ENCODE data around the gene PDE6A.
A peak's percentile ranks its signal among the peaks of the same experiment; 100 is the strongest.

PDE6A gene

DNA sequence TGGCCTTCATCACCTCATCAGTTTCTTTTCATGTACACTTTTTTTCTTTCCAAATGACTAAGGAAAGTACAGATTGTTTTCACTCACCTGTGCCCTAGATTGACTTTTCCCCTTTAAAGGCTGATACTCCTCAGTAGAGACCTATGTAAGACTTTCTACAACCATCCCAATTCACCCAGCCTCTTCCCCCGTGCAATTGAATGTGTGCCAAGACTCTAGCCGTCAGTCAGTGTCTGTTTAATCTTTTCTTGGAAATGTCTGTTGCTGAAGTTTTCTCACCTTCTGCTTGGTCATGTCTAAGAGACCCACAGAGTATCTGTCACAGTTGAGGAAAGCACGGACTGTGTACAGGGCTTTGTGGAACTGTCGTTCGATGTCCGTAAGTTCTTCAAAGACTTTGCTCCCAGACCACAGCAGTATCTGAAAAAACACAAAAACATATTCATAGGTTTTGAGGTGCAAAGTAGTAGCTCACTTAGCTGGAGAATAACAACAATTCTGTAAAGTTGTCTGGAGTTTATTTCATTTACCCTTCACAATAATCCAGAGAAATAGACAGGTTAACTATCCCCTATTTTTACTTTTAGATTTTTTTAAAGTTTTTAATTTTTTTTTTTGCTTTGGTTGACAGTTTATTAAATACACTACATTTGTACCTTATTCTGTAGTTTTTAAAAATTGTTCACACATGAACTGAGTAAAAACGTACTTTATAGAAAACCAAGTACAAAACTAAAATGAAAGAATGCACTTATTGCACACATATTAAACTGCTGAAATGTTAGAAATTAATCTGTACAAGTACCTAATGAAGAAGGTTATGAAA, 13.6 kb downstream of the PDE6A start:
- no peaks in the 10 kb centered on the region for H3K36me3 ChIP-seq (ENCODE audit: control insufficient read depth in 5 of 5, insufficient read depth in 5 of 5, low read length in 5 of 5)
- H3K27me3 ChIP-seq (ENCODE audit: control insufficient read depth in 5 of 5, insufficient read depth in 4 of 5, low read length in 5 of 5), result peaks cover 0 to 2% (median 0%) of the 10 kb centered on the region in 5 donors
- peaks cover 0 to 9% (median 6%) of the 10 kb centered on the region in 5 donors for H3K4me1 ChIP-seq (ENCODE audit: control insufficient read depth in 5 of 5, insufficient read depth in 5 of 5, low read length in 5 of 5)
- no peaks in the 10 kb centered on the region for H3K9me3 ChIP-seq (ENCODE audit: control insufficient read depth in 5 of 5, low read length in 5 of 5)
- no peak overlapping the region for H3K9ac ChIP-seq (ENCODE audit: low read length in 5 of 5)
- peak overlapping the region in 3 of 5 donors; percentile 48 to 53 (median 51) for H3K4me3 ChIP-seq (ENCODE audit: low read depth in 1 of 5, low read length in 5 of 5)
- no peak overlapping the region for H3K27ac ChIP-seq (ENCODE audit: low read depth, low read length)

DNA sequence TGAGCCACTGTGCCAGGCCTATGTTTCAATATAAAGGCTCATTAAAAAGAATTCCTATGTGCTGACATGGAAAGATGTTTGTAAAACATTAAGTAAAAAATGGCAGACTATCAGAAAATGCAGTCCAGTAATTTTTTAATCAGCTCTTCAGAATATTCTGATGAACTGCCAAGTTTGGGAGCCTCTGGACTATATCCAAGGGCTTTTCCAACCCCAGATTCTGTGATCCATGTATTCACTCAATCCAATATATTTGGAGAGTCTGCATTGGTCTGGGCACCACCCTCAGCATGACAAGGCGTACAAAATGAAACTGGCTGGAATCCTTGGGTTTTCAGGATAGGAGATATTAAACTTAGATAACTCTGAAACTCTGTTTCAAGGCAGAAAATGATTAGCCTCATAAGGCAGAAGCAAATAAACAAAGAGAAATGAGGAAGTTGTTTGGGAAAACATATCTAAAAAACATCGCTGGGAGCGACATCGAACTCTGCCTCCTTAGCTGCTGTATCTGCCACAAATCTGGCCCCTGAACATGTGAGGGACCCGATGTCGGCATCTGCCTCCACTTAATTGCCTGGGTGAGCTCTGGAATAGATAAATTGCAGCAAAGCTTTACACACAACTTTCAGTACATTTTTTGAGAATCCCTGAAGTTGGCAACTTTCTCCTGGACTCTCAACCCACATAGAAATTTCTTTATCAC, 14.4 kb downstream of the PDE6A start:
- H3K9me3 ChIP-seq (ENCODE audit: control insufficient read depth in 5 of 5, low read length in 5 of 5), result no peaks in the 10 kb centered on the region
- H3K27me3 ChIP-seq (ENCODE audit: control insufficient read depth in 5 of 5, insufficient read depth in 4 of 5, low read length in 5 of 5), result peaks cover 0 to 2% (median 0%) of the 10 kb centered on the region in 5 donors
- H3K27ac ChIP-seq (ENCODE audit: low read depth, low read length), result no peak overlapping the region
- H3K4me1 ChIP-seq (ENCODE audit: control insufficient read depth in 5 of 5, insufficient read depth in 5 of 5, low read length in 5 of 5), result peaks cover 0 to 9% (median 6%) of the 10 kb centered on the region in 5 donors
- H3K4me3 ChIP-seq (ENCODE audit: low read depth in 1 of 5, low read length in 5 of 5), result peak overlapping the region; percentile 12 to 53 (median 48)
- H3K9ac ChIP-seq (ENCODE audit: low read length in 5 of 5), result peak overlapping the region in 2 of 5 donors; percentile 42 to 52
- no peaks in the 10 kb centered on the region for H3K36me3 ChIP-seq (ENCODE audit: control insufficient read depth in 5 of 5, insufficient read depth in 5 of 5, low read length in 5 of 5)

DNA sequence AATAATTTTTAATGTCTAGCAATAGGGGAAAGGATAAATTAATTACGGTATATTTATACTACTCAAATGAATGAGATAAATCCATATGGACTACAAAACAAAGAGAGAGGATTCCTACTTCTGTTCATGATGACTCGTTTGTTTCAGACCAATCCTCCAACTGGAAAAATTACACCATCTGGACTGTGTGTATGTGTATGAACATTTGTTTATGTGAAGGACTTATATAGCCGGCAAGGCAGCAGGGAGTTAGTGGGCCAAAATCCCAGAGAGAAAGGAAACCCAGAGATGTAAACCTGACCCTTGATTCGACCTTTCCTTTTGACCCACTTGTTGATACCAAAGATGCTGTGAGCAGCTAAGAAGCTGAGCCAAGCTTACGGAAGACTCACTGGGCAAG, 20.1 kb downstream of the PDE6A start:
- Histone ChIP-seq H3K9ac (ENCODE audit: low read length in 5 of 5) (no peak overlapping the region), H3K36me3 (ENCODE audit: control insufficient read depth in 5 of 5, insufficient read depth in 5 of 5, low read length in 5 of 5) (no peaks in the 10 kb centered on the region), H3K4me1 (ENCODE audit: control insufficient read depth in 5 of 5, insufficient read depth in 5 of 5, low read length in 5 of 5) (no peaks in the 10 kb centered on the region), H3K4me3 (ENCODE audit: low read depth in 1 of 5, low read length in 5 of 5) (no peak overlapping the region), H3K27ac (ENCODE audit: low read depth, low read length) (no peak overlapping the region), H3K27me3 (ENCODE audit: control insufficient read depth in 5 of 5, insufficient read depth in 4 of 5, low read length in 5 of 5) (no peaks in the 10 kb centered on the region), H3K9me3 (ENCODE audit: control insufficient read depth in 5 of 5, low read length in 5 of 5) (no peaks in the 10 kb centered on the region)

DNA sequence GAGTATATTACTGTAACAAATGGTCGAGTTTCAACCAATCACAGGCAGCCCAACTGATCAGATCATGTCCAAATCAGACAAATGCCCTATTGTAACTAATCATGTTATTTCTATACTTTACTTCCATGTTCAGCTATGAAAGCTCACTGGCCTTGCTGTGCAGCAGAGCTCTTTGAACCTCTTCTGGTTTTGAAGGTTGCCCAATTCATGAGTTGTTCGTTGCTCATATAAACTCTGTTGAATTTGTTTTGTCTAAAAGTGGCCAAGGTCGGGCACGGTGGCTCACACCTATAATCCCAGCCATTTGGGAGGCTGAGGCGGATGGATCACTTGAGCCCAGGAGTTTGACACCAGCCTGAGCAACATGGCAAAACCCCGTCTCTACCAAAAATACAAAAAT, 21.6 kb downstream of the PDE6A start:
- no peaks in the 10 kb centered on the region for H3K27me3 ChIP-seq (ENCODE audit: control insufficient read depth in 5 of 5, insufficient read depth in 4 of 5, low read length in 5 of 5)
- no peaks in the 10 kb centered on the region for H3K36me3 ChIP-seq (ENCODE audit: control insufficient read depth in 5 of 5, insufficient read depth in 5 of 5, low read length in 5 of 5)
- H3K9me3 ChIP-seq (ENCODE audit: control insufficient read depth in 5 of 5, low read length in 5 of 5), result no peaks in the 10 kb centered on the region
- H3K9ac ChIP-seq (ENCODE audit: low read length in 5 of 5), result no peak overlapping the region
- no peak overlapping the region for H3K4me3 ChIP-seq (ENCODE audit: low read depth in 1 of 5, low read length in 5 of 5)
- H3K4me1 ChIP-seq (ENCODE audit: control insufficient read depth in 5 of 5, insufficient read depth in 5 of 5, low read length in 5 of 5), result no peaks in the 10 kb centered on the region
- H3K27ac ChIP-seq (ENCODE audit: low read depth, low read length), result no peak overlapping the region

DNA sequence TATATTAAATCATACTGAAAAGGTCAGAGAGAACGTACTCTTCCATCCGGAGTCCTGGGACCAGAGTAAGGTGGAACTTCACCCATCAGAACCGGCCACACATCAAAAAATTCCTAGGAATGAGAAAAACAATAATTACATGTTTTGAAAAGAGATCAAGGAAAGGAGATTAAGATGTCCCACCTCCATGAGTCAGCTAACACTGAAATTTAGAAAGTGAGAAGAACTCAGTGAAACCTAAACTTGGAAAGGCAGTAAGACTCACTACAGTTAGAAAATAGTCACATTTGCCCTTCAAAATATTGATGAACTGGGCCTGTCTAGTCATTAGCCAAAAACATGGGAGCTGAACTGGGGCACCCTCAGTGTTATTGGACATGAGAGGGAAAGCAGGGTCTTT, 23.0 kb downstream of the PDE6A start:
- Histone ChIP-seq H3K27me3 (ENCODE audit: control insufficient read depth in 5 of 5, insufficient read depth in 4 of 5, low read length in 5 of 5) (peaks cover 0 to 3% (median 0%) of the 10 kb centered on the region in 5 donors), H3K9me3 (ENCODE audit: control insufficient read depth in 5 of 5, low read length in 5 of 5) (no peaks in the 10 kb centered on the region), H3K27ac (ENCODE audit: low read depth, low read length) (no peak overlapping the region), H3K4me1 (ENCODE audit: control insufficient read depth in 5 of 5, insufficient read depth in 5 of 5, low read length in 5 of 5) (no peaks in the 10 kb centered on the region), H3K9ac (ENCODE audit: low read length in 5 of 5) (no peak overlapping the region), H3K36me3 (ENCODE audit: control insufficient read depth in 5 of 5, insufficient read depth in 5 of 5, low read length in 5 of 5) (no peaks in the 10 kb centered on the region), H3K4me3 (ENCODE audit: low read depth in 1 of 5, low read length in 5 of 5) (no peak overlapping the region)

DNA sequence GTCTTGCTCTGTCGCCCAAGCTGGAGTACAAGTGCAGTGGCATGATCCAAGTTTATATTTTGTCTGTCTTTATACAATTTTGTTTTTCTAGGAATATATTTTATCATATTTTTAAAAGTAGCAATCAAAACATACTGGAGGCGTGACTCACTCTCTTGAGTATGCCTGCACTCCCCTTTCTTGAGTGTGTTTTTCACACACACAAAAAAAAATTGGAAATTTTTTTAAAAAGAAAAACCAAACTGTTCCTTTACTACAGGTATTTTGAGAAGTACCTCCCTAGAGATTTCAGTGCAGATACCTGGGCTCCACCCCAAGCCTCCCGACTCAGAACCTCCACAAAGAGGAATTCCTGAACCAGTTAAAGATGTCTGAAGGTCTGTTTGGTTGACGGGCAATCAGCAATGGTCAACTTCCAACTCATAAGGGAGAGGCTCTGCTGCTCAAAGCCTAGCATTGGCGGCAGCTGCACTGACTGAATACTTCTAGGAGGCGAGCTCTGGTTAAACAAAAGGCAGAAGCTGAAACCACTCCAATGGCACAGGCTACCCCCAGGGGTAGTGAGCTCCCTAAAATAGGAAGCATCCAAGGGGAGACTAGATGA, 27.4 kb downstream of the PDE6A start:
- Histone ChIP-seq H3K36me3 (ENCODE audit: control insufficient read depth in 5 of 5, insufficient read depth in 5 of 5, low read length in 5 of 5) (no peaks in the 10 kb centered on the region), H3K27ac (ENCODE audit: low read depth, low read length) (no peak overlapping the region), H3K4me3 (ENCODE audit: low read depth in 1 of 5, low read length in 5 of 5) (no peak overlapping the region), H3K9me3 (ENCODE audit: control insufficient read depth in 5 of 5, low read length in 5 of 5) (no peaks in the 10 kb centered on the region), H3K4me1 (ENCODE audit: control insufficient read depth in 5 of 5, insufficient read depth in 5 of 5, low read length in 5 of 5) (no peaks in the 10 kb centered on the region), H3K27me3 (ENCODE audit: control insufficient read depth in 5 of 5, insufficient read depth in 4 of 5, low read length in 5 of 5) (peaks cover 0 to 4% (median 0%) of the 10 kb centered on the region in 5 donors), H3K9ac (ENCODE audit: low read length in 5 of 5) (no peak overlapping the region)

DNA sequence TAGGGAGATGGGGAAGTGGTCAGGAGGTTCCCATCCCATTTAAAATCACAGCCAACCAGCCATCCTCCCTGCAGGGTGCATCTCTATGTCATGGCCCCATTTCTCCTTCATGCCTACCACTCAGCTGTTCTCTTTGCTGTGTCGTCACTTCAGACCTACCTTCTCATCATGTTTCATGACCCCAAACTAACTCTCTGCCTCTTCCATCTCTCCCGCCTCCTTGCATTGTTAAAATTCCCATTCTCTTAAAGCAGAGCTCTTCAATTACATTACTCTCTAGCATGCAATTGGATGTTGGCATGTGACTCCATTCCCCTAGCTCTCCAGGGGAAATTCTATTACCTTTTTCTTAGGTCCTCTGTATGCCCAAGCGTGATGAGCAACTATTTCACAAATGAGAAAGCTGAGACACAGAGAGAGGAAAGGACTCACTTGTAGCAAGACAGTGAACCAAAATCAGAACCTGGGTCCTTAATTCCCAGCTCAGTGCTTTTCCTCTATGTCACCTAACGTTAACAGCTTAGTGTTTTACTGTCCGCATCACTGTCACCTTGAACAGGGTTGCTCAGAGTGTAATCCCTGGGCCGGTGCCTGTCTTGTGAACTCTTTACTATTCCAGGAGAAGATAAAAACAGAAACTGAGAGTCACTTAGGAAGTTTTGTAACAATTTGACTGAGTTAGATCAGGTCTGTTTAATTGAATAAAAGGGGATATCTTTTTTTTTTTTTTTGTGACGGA, 28.1 kb downstream of the PDE6A start:
- no peak overlapping the region for H3K9ac ChIP-seq (ENCODE audit: low read length in 5 of 5)
- no peak overlapping the region for H3K27ac ChIP-seq (ENCODE audit: low read depth, low read length)
- no peaks in the 10 kb centered on the region for H3K36me3 ChIP-seq (ENCODE audit: control insufficient read depth in 5 of 5, insufficient read depth in 5 of 5, low read length in 5 of 5)
- peaks cover 0 to 4% (median 0%) of the 10 kb centered on the region in 5 donors for H3K27me3 ChIP-seq (ENCODE audit: control insufficient read depth in 5 of 5, insufficient read depth in 4 of 5, low read length in 5 of 5)
- no peaks in the 10 kb centered on the region for H3K4me1 ChIP-seq (ENCODE audit: control insufficient read depth in 5 of 5, insufficient read depth in 5 of 5, low read length in 5 of 5)
- H3K4me3 ChIP-seq (ENCODE audit: low read depth in 1 of 5, low read length in 5 of 5), result no peak overlapping the region
- H3K9me3 ChIP-seq (ENCODE audit: control insufficient read depth in 5 of 5, low read length in 5 of 5), result no peaks in the 10 kb centered on the region

DNA sequence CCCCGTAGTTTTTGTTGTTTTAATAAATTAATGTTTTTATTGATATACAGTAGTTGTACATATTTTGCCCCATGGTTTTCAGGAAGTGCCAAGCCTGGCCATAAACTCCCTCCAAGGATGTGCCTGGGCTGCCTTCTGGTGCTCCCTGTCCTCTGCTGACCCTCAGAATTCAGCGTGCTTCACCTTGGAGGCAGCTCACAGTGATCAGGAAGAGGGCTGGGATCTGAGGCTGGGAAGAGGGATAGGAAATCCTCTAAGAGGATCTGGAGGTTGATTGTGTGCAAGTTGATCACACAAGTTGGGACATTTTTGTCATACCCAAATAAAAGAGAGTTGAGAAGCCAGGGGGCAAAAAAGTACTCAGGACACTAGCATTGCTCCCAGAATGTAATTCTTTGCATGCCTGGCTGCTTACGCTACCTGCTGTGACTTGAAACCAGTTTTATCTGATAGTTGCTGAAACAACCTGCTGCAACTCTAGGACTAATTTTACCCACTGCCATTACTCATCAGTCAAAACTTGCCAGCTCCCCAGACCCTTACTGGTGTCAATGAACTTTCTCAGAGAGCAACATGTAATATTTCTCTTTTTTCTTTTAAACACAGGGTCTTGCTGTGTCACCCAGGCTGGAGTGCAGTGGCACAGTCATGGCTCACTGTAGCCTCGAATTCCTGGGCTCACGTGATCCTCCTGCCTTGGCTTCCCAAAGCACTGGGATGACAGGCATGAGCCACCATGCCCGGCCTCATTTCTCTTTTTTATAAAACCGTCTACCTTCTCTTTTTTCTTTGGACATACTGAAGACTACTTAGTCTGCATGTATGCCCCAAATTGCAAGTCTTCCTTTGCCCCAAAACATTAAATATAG, 29.0 kb downstream of the PDE6A start:
- Histone ChIP-seq H3K4me1 (ENCODE audit: control insufficient read depth in 5 of 5, insufficient read depth in 5 of 5, low read length in 5 of 5) (no peaks in the 10 kb centered on the region), H3K36me3 (ENCODE audit: control insufficient read depth in 5 of 5, insufficient read depth in 5 of 5, low read length in 5 of 5) (no peaks in the 10 kb centered on the region), H3K9me3 (ENCODE audit: control insufficient read depth in 5 of 5, low read length in 5 of 5) (no peaks in the 10 kb centered on the region), H3K27me3 (ENCODE audit: control insufficient read depth in 5 of 5, insufficient read depth in 4 of 5, low read length in 5 of 5) (peaks cover 0 to 4% (median 3%) of the 10 kb centered on the region in 5 donors), H3K27ac (ENCODE audit: low read depth, low read length) (no peak overlapping the region), H3K4me3 (ENCODE audit: low read depth in 1 of 5, low read length in 5 of 5) (no peak overlapping the region), H3K9ac (ENCODE audit: low read length in 5 of 5) (no peak overlapping the region)
